ENCODE results near the gene DEFB114.

Gene DEFB114

DNA sequence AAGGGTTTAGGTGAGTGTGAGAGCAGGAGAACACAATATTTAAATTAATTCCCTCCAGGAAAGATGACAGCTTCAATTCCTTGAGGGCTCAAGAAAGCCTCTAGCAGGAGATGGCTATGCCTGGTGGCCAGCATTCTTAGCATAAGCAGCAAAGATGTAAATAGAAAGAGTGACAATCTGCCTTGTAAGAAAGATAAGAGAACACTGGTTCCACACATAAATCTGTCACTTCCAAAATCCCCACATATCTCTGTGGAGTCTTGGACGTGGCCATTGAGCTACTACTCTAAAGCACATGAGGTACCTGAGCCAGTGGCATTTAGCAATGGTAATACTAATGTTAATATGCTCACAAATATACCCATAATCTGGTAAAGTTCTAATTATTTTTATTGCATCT lies 29.2 kb downstream of the DEFB114 start:
- no peak for DNase-seq

DNA sequence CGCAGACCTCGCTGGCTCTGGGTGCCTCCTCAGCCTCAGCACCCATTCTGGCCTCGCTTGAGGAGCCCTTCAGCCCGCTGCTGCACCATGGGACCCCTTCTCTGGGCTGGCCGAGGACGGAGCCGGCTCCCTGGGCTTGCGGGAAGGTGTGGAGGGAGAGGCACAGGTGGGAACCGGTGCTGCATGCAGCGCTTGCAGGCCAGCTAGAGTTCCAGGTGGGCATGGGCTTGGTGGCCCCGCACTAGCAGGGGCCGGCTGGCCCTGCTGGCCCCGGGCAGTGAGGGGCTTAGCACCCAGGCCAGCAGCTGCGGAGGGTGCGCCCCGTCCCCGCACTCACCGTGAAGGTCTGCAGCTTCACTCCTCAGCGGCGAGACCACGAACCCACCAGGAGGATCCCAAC lies 30.4 kb downstream of the DEFB114 start:
- no peak for DNase-seq

DNA sequence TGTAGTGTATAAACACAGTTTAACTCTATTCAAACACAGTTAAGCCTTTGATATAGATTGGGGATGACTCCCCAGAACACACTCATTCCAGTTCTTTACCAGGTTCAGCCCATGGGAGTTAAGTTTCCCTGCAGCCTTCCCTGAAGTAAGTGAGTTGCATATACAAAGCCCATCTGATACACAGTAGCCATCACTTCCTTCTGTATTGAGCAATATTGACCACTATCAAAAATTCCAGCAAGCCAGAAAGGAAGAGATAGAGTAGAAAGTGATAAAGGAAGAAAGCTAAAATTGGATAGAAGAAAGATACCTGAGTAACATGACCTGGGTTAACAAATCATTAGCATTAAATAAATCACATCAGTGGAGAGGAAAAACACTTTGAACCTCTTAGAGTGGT lies 34.6 kb downstream of the DEFB114 start:
- no peak for DNase-seq

DNA sequence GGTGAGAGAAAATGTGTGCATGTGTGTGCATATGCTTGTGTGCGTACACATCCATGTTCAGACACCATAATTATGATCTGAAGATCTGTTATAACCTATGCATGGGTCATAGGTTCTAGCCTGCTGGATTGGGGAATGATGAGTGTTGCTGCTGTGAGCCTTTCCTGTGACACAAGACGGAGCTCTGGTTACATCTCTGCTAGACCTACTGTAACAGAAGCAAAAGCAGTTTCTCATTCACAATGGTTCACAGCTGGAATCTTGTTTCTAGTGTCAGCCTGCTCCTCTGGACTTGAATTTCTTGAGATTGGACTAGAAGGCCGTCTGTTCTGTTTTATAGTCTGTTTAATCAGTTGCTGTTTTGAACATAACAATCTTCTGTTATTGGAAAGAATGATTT lies 40.1 kb downstream of the DEFB114 start:
- DNase-seq, result no peak

DNA sequence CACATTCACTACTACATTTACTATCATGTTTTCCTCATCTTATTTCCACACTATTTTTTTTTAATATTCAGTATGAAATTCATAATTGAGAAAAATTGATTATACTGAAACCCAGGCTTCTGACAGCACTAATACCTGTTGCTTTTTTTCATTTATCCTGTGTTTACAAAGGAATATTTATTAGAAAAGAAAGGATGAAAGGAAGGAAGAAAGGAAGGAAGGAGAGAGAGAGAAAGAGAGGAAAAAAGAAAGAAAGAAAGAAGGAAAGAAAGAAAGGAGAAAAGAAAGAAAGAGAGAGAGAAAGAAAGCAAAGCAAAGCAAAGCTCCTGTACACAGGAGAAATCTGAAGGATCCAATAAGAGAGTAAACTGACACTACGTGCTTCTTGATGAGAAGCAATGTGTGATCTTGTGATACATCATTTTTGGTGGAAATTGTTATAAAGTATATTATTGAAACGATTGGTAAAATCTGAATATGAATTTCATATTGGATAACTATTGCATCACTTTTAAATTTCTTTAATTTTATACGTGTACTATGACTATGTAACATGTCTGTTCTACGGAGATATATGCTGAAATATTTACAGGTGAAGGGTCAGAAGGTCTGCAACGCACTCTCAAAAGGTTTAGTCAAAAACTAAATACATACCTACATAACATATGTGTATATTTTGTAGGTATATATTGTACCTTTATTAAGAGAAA lies 43.9 kb downstream of the DEFB114 start:
- DNase-seq, result no peak

DNA sequence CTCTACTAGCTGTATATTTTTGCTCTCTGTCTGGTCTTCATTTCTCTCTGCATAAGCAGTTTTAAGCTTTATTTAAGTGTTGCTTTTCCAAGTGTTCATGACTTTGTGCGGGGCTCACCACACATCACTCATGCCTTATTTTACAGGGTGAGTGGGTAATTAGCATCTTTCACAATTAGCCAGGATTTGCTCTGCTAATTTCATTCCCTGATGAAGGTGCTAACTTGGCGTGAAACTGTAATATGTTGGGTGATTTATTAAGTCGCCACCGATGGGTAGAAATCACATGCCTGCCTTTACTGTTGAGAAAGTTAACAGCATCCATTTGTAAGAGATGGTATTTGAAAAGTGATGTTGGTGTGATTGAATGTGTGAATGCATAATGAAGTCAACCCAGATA lies 44.7 kb downstream of the DEFB114 start:
- DNase-seq, result no peak

DNA sequence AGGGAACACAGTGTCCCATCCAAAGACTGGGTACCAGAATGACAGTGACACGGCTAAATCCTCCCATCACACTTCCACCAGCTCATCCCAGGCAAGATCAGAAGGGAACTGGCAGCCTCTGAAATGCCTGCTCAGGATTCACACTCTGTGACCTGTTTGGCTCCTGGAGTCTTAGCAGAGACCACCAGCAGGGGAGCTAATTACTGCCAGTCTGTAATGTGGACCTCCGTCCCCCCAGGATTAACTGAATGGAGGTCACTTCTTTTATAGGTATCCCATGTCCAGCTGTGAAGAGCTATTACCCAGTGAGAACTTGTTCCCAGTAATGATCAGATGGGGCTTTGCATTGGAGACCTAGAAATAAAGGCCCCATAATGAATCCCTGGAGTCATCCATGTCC lies 45.2 kb downstream of the DEFB114 start:
- no peak for DNase-seq

DNA sequence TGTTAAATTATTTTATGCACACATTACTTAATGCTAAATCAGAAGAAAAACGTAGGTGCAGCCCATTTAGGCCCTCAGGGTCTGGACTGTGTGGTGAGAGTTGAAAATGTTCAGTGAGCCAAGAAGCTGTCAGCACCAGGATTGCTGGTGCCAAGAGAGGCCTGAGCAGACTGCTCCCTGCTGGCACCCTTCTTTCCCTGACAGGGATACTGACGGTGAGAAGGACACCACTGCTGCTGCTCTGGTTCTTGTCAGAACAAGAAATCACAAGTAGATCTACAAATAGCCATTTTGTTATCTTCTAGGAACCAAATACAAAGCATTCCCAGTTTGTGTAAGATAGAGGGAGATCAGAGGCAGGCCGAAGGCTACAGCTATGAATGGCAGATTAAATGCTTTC lies 48.9 kb downstream of the DEFB114 start:
- DNase-seq, result no peak

DNA sequence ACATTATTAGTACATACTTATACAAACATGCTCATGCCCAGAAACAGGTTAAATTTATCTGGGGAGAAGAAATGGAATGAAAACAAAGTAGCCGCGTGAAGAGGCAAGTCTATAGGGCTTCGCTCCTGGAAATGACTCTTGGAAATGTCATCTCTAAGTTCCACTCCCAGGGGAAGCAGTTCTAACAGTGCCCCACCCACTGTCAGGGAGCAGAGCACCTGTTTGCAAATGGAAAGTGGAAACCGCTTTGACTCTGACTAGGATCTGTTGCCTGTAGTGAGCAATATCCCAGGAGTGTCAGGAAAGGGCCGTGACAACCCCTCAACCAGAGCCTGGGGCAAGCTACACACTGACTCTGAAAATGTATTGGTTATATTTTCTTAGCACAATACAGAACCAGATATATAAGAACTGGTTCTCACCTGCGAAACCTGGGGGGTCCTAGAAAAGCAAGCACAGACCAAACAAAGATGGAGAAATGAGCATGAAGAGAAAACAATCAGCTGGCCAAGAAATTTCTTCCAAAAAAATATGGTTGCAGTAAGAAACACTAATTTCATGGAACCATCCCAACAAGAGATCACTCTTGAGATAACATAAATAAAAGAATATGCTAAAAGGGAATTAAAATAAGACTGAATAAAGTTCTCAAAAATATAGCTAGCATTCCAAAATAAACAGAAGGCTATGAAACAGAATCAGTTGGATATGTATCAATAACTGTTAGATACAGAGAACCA lies 50.2 kb downstream of the DEFB114 start:
- no peak for DNase-seq

DNA sequence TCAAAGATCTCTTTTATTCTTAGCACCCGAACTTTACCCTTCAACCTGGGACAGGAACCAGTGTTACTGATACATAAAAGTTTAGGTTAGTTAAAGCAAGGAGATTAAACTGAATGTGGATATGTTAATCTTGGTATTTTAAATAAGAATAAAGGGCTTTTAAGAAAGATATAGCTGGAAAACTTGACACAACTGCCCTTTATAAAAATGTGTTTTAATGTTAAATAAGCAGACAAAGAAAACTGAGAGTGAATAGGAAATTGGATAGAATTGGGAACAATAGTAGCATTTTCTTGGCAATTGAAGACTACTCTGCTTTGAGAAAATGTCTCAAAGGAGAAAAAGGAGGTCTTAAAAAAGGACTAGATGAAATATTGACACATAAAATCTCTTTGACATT lies 51.8 kb downstream of the DEFB114 start:
- DNase-seq, result no peak

DNA sequence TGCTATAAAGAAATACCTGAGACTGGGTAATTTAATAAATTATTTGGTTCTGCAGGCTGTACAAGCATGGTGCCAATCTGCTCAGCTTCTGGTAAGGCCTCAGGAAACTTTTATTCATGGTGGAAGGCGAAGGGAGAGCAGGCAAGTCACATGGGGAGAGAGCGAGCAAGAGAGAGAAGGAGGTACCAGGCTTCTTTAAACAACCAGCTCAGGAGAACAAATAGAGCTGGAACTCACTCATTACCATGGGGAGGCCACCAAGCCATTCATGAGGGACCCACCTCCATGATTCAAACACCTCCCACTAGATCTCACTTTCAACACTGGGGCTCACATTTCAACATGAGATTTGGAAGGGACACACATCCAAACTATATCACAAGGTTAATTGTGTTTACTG lies 52.7 kb downstream of the DEFB114 start:
- no peak for DNase-seq
